LNCAP (cell line): ENCODE data around the gene GPRC5C.

Experiments
- TF ChIP-seq, protein P1 (sequence below): fragments of 450-650 bp; IDR thresholded peaks from 2 replicates; pipeline ENCODE4 v1.5.1; 2017; ENCODE audit warnings: mild to moderate bottlenecking

The GPRC5C gene, protein sequence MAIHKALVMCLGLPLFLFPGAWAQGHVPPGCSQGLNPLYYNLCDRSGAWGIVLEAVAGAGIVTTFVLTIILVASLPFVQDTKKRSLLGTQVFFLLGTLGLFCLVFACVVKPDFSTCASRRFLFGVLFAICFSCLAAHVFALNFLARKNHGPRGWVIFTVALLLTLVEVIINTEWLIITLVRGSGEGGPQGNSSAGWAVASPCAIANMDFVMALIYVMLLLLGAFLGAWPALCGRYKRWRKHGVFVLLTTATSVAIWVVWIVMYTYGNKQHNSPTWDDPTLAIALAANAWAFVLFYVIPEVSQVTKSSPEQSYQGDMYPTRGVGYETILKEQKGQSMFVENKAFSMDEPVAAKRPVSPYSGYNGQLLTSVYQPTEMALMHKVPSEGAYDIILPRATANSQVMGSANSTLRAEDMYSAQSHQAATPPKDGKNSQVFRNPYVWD

GRCh38 chr17:74431568-74432423, at the start of gene GPRC5C:
GPRC5C (plus strand) TSS chr17:74432088; CDS start chr17:74439777, 7,689 bp downstream.
- TF ChIP-seq, protein P1, sequence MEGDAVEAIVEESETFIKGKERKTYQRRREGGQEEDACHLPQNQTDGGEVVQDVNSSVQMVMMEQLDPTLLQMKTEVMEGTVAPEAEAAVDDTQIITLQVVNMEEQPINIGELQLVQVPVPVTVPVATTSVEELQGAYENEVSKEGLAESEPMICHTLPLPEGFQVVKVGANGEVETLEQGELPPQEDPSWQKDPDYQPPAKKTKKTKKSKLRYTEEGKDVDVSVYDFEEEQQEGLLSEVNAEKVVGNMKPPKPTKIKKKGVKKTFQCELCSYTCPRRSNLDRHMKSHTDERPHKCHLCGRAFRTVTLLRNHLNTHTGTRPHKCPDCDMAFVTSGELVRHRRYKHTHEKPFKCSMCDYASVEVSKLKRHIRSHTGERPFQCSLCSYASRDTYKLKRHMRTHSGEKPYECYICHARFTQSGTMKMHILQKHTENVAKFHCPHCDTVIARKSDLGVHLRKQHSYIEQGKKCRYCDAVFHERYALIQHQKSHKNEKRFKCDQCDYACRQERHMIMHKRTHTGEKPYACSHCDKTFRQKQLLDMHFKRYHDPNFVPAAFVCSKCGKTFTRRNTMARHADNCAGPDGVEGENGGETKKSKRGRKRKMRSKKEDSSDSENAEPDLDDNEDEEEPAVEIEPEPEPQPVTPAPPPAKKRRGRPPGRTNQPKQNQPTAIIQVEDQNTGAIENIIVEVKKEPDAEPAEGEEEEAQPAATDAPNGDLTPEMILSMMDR: no peak

DNA sequence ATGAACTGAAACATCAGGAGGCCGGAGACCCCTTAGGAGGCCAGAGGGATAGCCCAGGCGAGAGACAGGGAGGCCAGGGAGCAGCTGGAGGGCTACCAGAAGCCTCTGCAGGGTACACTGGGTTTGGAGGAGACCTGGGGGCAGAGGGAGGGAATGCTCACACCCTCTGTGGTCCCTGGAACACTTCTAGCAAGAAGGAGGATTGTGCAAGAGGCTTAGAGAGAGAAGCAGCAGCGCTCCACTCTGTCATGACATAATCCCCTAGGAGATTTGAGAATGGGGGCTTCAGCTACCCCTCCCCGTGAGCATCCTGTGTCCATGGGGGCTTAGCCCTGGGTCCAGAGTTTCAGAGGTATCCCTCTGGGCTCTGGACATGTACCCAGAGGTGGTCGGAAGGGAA, 48.7 kb upstream of the GPRC5C start:
- TF ChIP-seq, protein P1: no peak

GRCh38 chr17:74385201-74385600, 46.7 kb upstream of the GPRC5C start:
- TF ChIP-seq, protein P1: no peak

GRCh38 chr17:74386386-74386785, 45.5 kb upstream of the GPRC5C start:
- TF ChIP-seq, protein P1: no peak

DNA sequence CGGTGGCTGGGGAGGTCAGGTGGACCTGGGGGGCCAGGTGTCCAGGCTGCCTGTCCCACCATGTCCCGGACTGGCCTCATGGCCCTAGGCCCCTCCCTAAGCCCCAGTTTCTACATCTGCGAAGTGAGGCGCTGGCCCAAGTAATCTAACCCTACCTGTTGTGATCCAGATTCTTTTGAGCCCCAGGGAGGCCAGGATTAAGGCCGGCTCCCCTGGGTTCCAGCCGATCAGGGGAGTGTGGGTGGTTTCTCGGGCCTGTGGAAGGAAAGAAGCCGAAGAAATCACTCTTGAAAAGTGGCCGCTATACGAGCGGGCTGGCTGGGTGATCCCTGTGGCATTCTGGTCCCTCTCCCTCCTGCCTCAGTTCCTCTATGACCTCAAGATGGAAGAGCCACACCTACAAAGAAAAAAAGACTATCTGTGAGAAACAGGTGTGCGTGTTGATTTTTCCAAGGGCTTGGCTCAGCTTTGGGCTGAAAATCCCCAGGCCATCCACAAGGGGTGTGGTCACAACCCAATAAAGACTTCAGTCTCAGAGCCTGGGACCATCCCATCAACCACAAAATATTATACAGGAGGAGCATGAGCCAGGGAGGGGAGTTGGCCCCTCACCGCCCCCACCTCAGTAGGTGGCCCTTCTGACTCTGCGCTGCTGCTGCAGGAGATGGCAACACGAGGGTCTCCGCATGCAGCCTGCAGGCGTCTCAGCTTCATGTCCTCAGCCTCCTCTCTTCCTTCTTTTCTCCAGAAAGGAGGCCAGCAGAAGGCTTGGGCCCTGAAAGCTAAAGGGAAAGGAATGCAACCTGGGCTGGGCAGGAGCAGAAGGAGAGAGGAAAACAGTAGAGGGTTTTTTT, 44.3 kb upstream of the GPRC5C start:
- TF ChIP-seq, protein P1: no peak

GRCh38 chr17:74389084-74389753, 42.7 kb upstream of the GPRC5C start:
- TF ChIP-seq, protein P1: no peak
